RWPE2 (cell line): ENCODE data around the gene KIAA1671.

Experiments used
- ATAC-seq: fragments of 200-7000 bp; cut with Tn5 transposase; 3 replicates; pipeline ENCODE4 v1.9.1; 2021; ENCODE audit warnings: low read depth
- DNase-seq: peaks from one replicate; pipeline ENCODE4 v3.0.0-alpha.2; 2020; ENCODE audit warnings: low spot score
- H3K27ac ChIP-seq: fragments of 450-650 bp; 2 replicates; pipeline ENCODE4 v1.5.1; 2017; ENCODE audit warnings: mild to moderate bottlenecking; ENCODE audit not compliant: poor library complexity, severe bottlenecking
- H3K27me3 ChIP-seq: fragments of 250-450 bp; sonication (Bioruptor Pico); 2 replicates; pipeline ENCODE4 v1.5.1; 2021; ENCODE audit warnings: mild to moderate bottlenecking, moderate library complexity; ENCODE audit not compliant: insufficient read depth, poor library complexity, severe bottlenecking
- H3K36me3 ChIP-seq: fragments of 250-450 bp; sonication (Bioruptor Pico); 2 replicates; pipeline ENCODE4 v1.5.1; 2020; ENCODE audit warnings: low read depth, mild to moderate bottlenecking, moderate library complexity
- H3K4me1 ChIP-seq: fragments of 250-450 bp; sonication (Bioruptor Pico); 2 replicates; pipeline ENCODE4 v1.5.1; 2021; ENCODE audit warnings: mild to moderate bottlenecking, moderate library complexity; ENCODE audit not compliant: insufficient read depth, poor library complexity, severe bottlenecking
- H3K4me3 ChIP-seq: fragments of 250-450 bp; sonication (Bioruptor Pico); 2 replicates; pipeline ENCODE4 v1.5.1; 2021; ENCODE audit warnings: mild to moderate bottlenecking, moderate library complexity; ENCODE audit not compliant: severe bottlenecking
- H3K9me3 ChIP-seq: fragments of 250-450 bp; sonication (Bioruptor Pico); 2 replicates; pipeline ENCODE4 v1.5.1; 2021; ENCODE audit warnings: mild to moderate bottlenecking, moderate library complexity; ENCODE audit not compliant: severe bottlenecking
- TF ChIP-seq, protein P1 (sequence below): fragments of 450-650 bp; IDR thresholded peaks from one replicate; pipeline ENCODE4 v1.5.1; 2017; ENCODE audit warnings: mild to moderate bottlenecking, moderate library complexity; ENCODE audit not compliant: poor library complexity, severe bottlenecking

Gene KIAA1671

GRCh38 chr22:24962094-24962493, 9.6 kb downstream of the KIAA1671 start:
- DNase-seq (no peak), ATAC-seq (no peak)
- Histone ChIP-seq H3K27me3 (no peaks in the 10 kb centered on the region), H3K27ac (no peak overlapping the region), H3K36me3 (peaks cover 29% of the 10 kb centered on the region), H3K4me1 (peaks cover 25% of the 10 kb centered on the region), H3K9me3 (no peaks in the 10 kb centered on the region), H3K4me3 (no peak overlapping the region)
- TF ChIP-seq, protein P1, sequence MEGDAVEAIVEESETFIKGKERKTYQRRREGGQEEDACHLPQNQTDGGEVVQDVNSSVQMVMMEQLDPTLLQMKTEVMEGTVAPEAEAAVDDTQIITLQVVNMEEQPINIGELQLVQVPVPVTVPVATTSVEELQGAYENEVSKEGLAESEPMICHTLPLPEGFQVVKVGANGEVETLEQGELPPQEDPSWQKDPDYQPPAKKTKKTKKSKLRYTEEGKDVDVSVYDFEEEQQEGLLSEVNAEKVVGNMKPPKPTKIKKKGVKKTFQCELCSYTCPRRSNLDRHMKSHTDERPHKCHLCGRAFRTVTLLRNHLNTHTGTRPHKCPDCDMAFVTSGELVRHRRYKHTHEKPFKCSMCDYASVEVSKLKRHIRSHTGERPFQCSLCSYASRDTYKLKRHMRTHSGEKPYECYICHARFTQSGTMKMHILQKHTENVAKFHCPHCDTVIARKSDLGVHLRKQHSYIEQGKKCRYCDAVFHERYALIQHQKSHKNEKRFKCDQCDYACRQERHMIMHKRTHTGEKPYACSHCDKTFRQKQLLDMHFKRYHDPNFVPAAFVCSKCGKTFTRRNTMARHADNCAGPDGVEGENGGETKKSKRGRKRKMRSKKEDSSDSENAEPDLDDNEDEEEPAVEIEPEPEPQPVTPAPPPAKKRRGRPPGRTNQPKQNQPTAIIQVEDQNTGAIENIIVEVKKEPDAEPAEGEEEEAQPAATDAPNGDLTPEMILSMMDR, result no peak

DNA sequence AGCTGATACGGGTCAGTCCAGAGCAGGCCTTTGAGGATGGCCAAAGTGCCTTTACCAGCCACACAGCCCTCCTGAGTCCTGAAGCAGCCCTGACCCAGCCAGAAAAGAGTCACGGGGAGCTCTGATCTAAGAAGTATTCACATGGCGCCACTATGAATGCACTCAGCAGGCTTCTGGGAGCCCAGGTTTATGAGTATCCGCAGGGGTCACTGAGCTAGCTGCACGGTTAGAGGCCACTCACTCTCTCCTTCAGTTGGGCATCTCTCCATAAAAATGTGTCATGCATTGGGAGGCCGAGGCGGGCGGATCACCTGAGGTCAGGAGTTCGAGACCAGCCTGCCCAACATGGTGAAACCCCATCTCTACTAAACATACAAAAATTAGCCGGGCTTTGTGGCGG, 10.3 kb downstream of the KIAA1671 start:
- peaks cover 29% of the 10 kb centered on the region for H3K36me3 ChIP-seq
- H3K4me3 ChIP-seq, result no peak overlapping the region
- H3K27me3 ChIP-seq, result no peaks in the 10 kb centered on the region
- no peak for ATAC-seq
- H3K27ac ChIP-seq, result peak overlapping the region; percentile 94
- H3K4me1 ChIP-seq, result peaks cover 32% of the 10 kb centered on the region
- H3K9me3 ChIP-seq, result no peaks in the 10 kb centered on the region
- TF ChIP-seq, protein P1, result no peak
- no peak for DNase-seq

GRCh38 chr22:24964441-24964840, 11.9 kb downstream of the KIAA1671 start:
- ATAC-seq (no peak), DNase-seq (no peak)
- H3K36me3 ChIP-seq, result peaks cover 32% of the 10 kb centered on the region
- TF ChIP-seq, protein P1, result no peak
- H3K4me1 ChIP-seq, result peaks cover 31% of the 10 kb centered on the region
- H3K27me3 ChIP-seq, result no peaks in the 10 kb centered on the region
- H3K9me3 ChIP-seq, result no peaks in the 10 kb centered on the region
- peak overlapping the region; percentile 94 for H3K27ac ChIP-seq
- H3K4me3 ChIP-seq, result no peak overlapping the region

GRCh38 chr22:24965822-24966626, 13.5 kb downstream of the KIAA1671 start:
- H3K27ac ChIP-seq, result peak overlapping the region; percentile 94
- peaks cover 40% of the 10 kb centered on the region for H3K4me1 ChIP-seq
- no peak overlapping the region for H3K4me3 ChIP-seq
- no peaks in the 10 kb centered on the region for H3K9me3 ChIP-seq
- ATAC-seq, result peak; percentile 88
- no peaks in the 10 kb centered on the region for H3K27me3 ChIP-seq
- DNase-seq, result peak; percentile 94
- TF ChIP-seq, protein P1, result no peak
- H3K36me3 ChIP-seq, result peaks cover 22% of the 10 kb centered on the region

GRCh38 chr22:24968066-24968561, 15.6 kb downstream of the KIAA1671 start:
- TF ChIP-seq, protein P1, result no peak
- Histone ChIP-seq H3K27me3 (no peaks in the 10 kb centered on the region), H3K9me3 (no peaks in the 10 kb centered on the region), H3K27ac (peak overlapping the region; percentile 94), H3K4me3 (no peak overlapping the region), H3K4me1 (peaks cover 40% of the 10 kb centered on the region), H3K36me3 (peaks cover 9% of the 10 kb centered on the region)
- DNase-seq (peak; percentile 85), ATAC-seq (peak; percentile 62)
